H9 (cell line): ENCODE results near the gene ENKUR. TPM values are rescaled to one million over a fixed set of nuclear protein-coding genes. Genes with fewer than 3 reads are reported as not detected.

Experiments
- DNase-seq: peaks from one replicate; pipeline ENCODE4 v3.0.0-alpha.2; 2017
- H2AFZ ChIP-seq: one replicate; pipeline ENCODE4 v1.6.1; 2013; ENCODE audit warnings: mild to moderate bottlenecking, low read length, control low read depth, moderate library complexity
- H2AK5ac ChIP-seq: 2 replicates; pipeline ENCODE4 v1.6.1; 2013; ENCODE audit warnings: low read length, control low read depth, mixed read lengths; ENCODE audit not compliant: insufficient read length
- H2BK120ac ChIP-seq: one replicate; pipeline ENCODE4 v1.6.1; 2013; ENCODE audit warnings: low read depth, mild to moderate bottlenecking, low read length, control low read depth, inconsistent platforms; ENCODE audit not compliant: poor library complexity, severe bottlenecking
- H2BK12ac ChIP-seq: 2 replicates; pipeline ENCODE4 v1.6.1; 2013; ENCODE audit warnings: low read length, control low read depth, mixed read lengths, low read depth; ENCODE audit not compliant: insufficient read length
- H2BK15ac ChIP-seq: 2 replicates; pipeline ENCODE4 v1.6.1; 2013; ENCODE audit warnings: low read depth, low read length, control low read depth
- H2BK20ac ChIP-seq: one replicate; pipeline ENCODE4 v1.6.1; 2013; ENCODE audit warnings: low read depth, mild to moderate bottlenecking, low read length, control low read depth, inconsistent platforms; ENCODE audit not compliant: poor library complexity, severe bottlenecking
- H2BK5ac ChIP-seq: 2 replicates; pipeline ENCODE4 v1.6.1; 2013; ENCODE audit warnings: low read length, control low read depth, mixed read lengths; ENCODE audit not compliant: insufficient read length
- H3K14ac ChIP-seq: 2 replicates; pipeline ENCODE4 v1.6.1; 2013; ENCODE audit warnings: low read length, control low read depth; ENCODE audit not compliant: insufficient read depth
- H3K18ac ChIP-seq: 2 replicates; pipeline ENCODE4 v1.6.1; 2013; ENCODE audit warnings: low read depth, mild to moderate bottlenecking, mixed read lengths, low read length, control low read depth; ENCODE audit not compliant: insufficient read length
- H3K23ac ChIP-seq: 2 replicates; pipeline ENCODE4 v1.6.1; 2013; ENCODE audit warnings: low read length, control low read depth, mixed read lengths, low read depth; ENCODE audit not compliant: insufficient read length
- H3K23me2 ChIP-seq: 2 replicates; pipeline ENCODE4 v1.6.1; 2013; ENCODE audit warnings: low read depth, mild to moderate bottlenecking, mixed read lengths, low read length, control low read depth; ENCODE audit not compliant: insufficient read length, poor library complexity, severe bottlenecking
- H3K27ac ChIP-seq: 2 replicates; pipeline ENCODE4 v1.5.1; 2013; ENCODE audit warnings: low read length, control low read depth, mixed read lengths, low read depth; ENCODE audit not compliant: insufficient read length
- H3K27me3 ChIP-seq: 2 replicates; pipeline ENCODE4 v1.6.1; 2013; ENCODE audit warnings: low read length, control low read depth, inconsistent platforms; ENCODE audit not compliant: insufficient read depth
- H3K4ac ChIP-seq: 2 replicates; pipeline ENCODE4 v1.6.1; 2013; ENCODE audit warnings: low read depth, mild to moderate bottlenecking, control low read depth, inconsistent platforms, low read length, moderate library complexity
- H3K4me1 ChIP-seq: 2 replicates; pipeline ENCODE4 v1.6.1; 2013; ENCODE audit warnings: low read length, control low read depth, inconsistent platforms; ENCODE audit not compliant: insufficient read depth
- H3K4me2 ChIP-seq: 2 replicates; pipeline ENCODE4 v1.6.1; 2013; ENCODE audit warnings: low read length, control low read depth, mixed read lengths; ENCODE audit not compliant: insufficient read length, insufficient read depth
- H3K56ac ChIP-seq: 2 replicates; pipeline ENCODE4 v1.6.1; 2013; ENCODE audit warnings: low read depth, mild to moderate bottlenecking, mixed read lengths, low read length, control low read depth; ENCODE audit not compliant: insufficient read length
- H3K79me1 ChIP-seq: 2 replicates; pipeline ENCODE4 v1.6.1; 2013; ENCODE audit warnings: low read depth, mild to moderate bottlenecking, moderate library complexity, low read length, control low read depth, inconsistent platforms; ENCODE audit not compliant: insufficient read depth, poor library complexity, severe bottlenecking
- H3K79me2 ChIP-seq: 2 replicates; pipeline ENCODE4 v1.6.1; 2013; ENCODE audit warnings: low read length, control low read depth, inconsistent platforms; ENCODE audit not compliant: insufficient read depth
- H3K9ac ChIP-seq: 2 replicates; pipeline ENCODE4 v1.6.1; 2013; ENCODE audit warnings: low read length, control low read depth, mixed read lengths; ENCODE audit not compliant: insufficient read length; ENCODE audit errors: extremely low read depth
- H3K9me3 ChIP-seq: one replicate; pipeline ENCODE4 v1.6.1; 2013; ENCODE audit warnings: low read depth, low read length, inconsistent platforms; ENCODE audit not compliant: control insufficient read depth
- H3T11ph ChIP-seq: one replicate; pipeline ENCODE4 v1.6.1; 2013; ENCODE audit warnings: mild to moderate bottlenecking, low read length, control low read depth, inconsistent platforms
- H4K20me1 ChIP-seq: one replicate; pipeline ENCODE4 v1.6.1; 2013; ENCODE audit not compliant: control insufficient read depth, insufficient read length, insufficient read depth
- H4K5ac ChIP-seq: 2 replicates; pipeline ENCODE4 v1.6.1; 2013; ENCODE audit warnings: low read depth, mild to moderate bottlenecking, mixed read lengths, low read length, control low read depth; ENCODE audit not compliant: insufficient read length
- H4K8ac ChIP-seq: replicated peaks from 2 replicates; pipeline ENCODE4 v1.6.1; 2013; ENCODE audit warnings: low read length, control low read depth, mixed read lengths, low read depth; ENCODE audit not compliant: insufficient read length
- H4K91ac ChIP-seq: 2 replicates; pipeline ENCODE4 v1.6.1; 2013; ENCODE audit warnings: low read depth, mild to moderate bottlenecking, moderate library complexity, mixed read lengths, low read length, control low read depth; ENCODE audit not compliant: insufficient read length
- H3K27ac Mint-ChIP-seq, 3 experiments: 2 replicates in 2 of 3; 3 replicates in 1 of 3; pipeline ENCODE4 v1.8.0; 2020 to 2021; ENCODE audit warnings: mixed read lengths in 3 of 3, mild to moderate bottlenecking in 1 of 3, moderate library complexity in 1 of 3
- H3K27me3 Mint-ChIP-seq: 2 replicates; pipeline ENCODE4 v1.8.0; 2021; ENCODE audit warnings: low read depth, mild to moderate bottlenecking, moderate library complexity, mixed read lengths
- H3K36me3 Mint-ChIP-seq, 3 experiments: 2 replicates in 2 of 3; 3 replicates in 1 of 3; pipeline ENCODE4 v1.8.0; 2020 to 2021; ENCODE audit warnings: low read depth in 3 of 3, mixed read lengths in 3 of 3; ENCODE audit not compliant: insufficient read depth in 1 of 3
- H3K4me1 Mint-ChIP-seq, 2 experiments: 2 replicates each; pipeline ENCODE4 v1.8.0; 2020; ENCODE audit warnings: mixed read lengths in 2 of 2
- H3K4me3 Mint-ChIP-seq, 2 experiments: 2 replicates in 1 of 2; 3 replicates in 1 of 2; pipeline ENCODE4 v1.8.0; 2020 to 2021; ENCODE audit warnings: mild to moderate bottlenecking in 2 of 2, mixed read lengths in 2 of 2, moderate library complexity in 1 of 2
- H3K9me3 Mint-ChIP-seq, 2 experiments: 2 replicates in 1 of 2; 3 replicates in 1 of 2; pipeline ENCODE4 v1.8.0; 2020; ENCODE audit warnings: mild to moderate bottlenecking in 2 of 2, mixed read lengths in 2 of 2, moderate library complexity in 1 of 2
- CTCF ChIP-seq: fragments of 200-600 bp; sonication (generic); conservative IDR thresholded peaks from 3 replicates; pipeline ENCODE4 v1.8.0; 2021; ENCODE audit warnings: antibody characterized with exemption, mild to moderate bottlenecking
- WGBS: extraction: QIAGEN DNeasy Blood & Tissue Kit; methylation state at CpG from one replicate; pipeline ENCODE4 v1.1.7; 2013; ENCODE audit warnings: missing lambda C conversion rate, low lambda C conversion rate, mixed read lengths; ENCODE audit not compliant: insufficient read length; ENCODE audit errors: extremely low coverage; 5-methylcytosine and 5-hydroxymethylcytosine counted together
- total RNA-seq: library from RNA; stranded (reverse); gene quantifications from 2 replicates; pipeline ENCODE4 v1.2.1, GENCODE V29; 2021

ENKUR gene
- total RNA-seq, 1 experiment from 2014 or later = not detected

DNA sequence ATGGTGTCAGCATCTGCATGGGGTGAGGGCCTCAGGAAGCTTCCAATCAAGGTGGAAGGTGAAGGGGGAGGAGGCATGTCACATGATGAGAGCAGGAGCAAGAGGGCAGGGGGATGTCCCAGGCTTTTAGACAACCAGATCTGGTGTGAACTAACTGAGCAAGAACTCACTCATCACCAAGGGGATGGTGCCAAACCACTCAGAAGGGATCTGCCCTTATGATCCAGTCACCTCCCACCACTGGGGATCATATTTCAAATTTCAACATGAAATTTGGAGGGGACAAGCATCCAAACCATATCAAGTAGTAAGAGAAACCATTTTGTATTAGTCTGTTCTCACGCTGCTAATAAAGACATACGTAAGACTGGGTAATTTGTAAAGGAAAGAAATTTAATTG is 34.0 kb upstream of the ENKUR start:
- Histone ChIP-seq H3K23me2 (no peaks in the 10 kb centered on the region), H3K79me2 (no peaks in the 10 kb centered on the region), H3K79me1 (no peaks in the 10 kb centered on the region), H4K91ac (no peak overlapping the region), H3K23ac (no peak overlapping the region), H3K4me2 (no peak overlapping the region), H2BK20ac (no peak overlapping the region), H3K9ac (no peak overlapping the region), H2AFZ (no peak overlapping the region), H3T11ph (no peak overlapping the region), H2BK15ac (no peak overlapping the region), H3K14ac (no peak overlapping the region), H3K4ac (no peak overlapping the region), H4K5ac (no peak overlapping the region), H3K9me3 (no peaks in the 10 kb centered on the region), H3K27ac (no peak overlapping the region), H3K18ac (no peak overlapping the region), H2AK5ac (no peak overlapping the region), H3K27me3 (no peaks in the 10 kb centered on the region), H3K4me1 (no peaks in the 10 kb centered on the region), H4K20me1 (no peaks in the 10 kb centered on the region), H2BK12ac (no peak overlapping the region), H4K8ac (no peak overlapping the region), H2BK120ac (no peak overlapping the region), H2BK5ac (no peak overlapping the region), H3K56ac (no peak overlapping the region)
- no peak for DNase-seq
- Mint-ChIP-seq H3K4me1 (peaks cover 1% of the 10 kb centered on the region in 2 experiments; a peak in 3 of 4 replicates), H3K36me3 (peaks cover 0 to 2% (median 0%) of the 10 kb centered on the region in 3 experiments; a peak in 1 of 7 replicates), H3K4me3 (no peak overlapping the region), H3K27ac (no peak overlapping the region), H3K27me3 (peaks cover 2% of the 10 kb centered on the region), H3K9me3 (peaks cover 0 to 2% of the 10 kb centered on the region in 2 experiments; a peak in 2 of 5 replicates)
- TF ChIP-seq CTCF = no peak
- WGBS = no CpG with 5 or more reads among the region's 2 CpGs
